Lung microvascular endothelial cell (primary cell): ENCODE results near the gene SMAD7. TPM values are rescaled to one million over a fixed set of nuclear protein-coding genes. Genes with fewer than 3 reads are reported as not detected.

Source experiments
- DNase-seq, 2 donors: peaks; one replicate each; pipeline versions ENCODE4 v3.0.0 to v3.0.0-alpha.2; 2010; ENCODE audit warnings: low read depth in 2 of 2
- total RNA-seq: library from RNA; depleted of rRNA; stranded (reverse); fragments of >200 nt; gene quantifications from 2 replicates; pipeline ENCODE4 v1.2.1, GENCODE V29; 2014

The SMAD7 gene
- total RNA-seq, 1 donor from 2014 or later = 3.0 TPM

DNA sequence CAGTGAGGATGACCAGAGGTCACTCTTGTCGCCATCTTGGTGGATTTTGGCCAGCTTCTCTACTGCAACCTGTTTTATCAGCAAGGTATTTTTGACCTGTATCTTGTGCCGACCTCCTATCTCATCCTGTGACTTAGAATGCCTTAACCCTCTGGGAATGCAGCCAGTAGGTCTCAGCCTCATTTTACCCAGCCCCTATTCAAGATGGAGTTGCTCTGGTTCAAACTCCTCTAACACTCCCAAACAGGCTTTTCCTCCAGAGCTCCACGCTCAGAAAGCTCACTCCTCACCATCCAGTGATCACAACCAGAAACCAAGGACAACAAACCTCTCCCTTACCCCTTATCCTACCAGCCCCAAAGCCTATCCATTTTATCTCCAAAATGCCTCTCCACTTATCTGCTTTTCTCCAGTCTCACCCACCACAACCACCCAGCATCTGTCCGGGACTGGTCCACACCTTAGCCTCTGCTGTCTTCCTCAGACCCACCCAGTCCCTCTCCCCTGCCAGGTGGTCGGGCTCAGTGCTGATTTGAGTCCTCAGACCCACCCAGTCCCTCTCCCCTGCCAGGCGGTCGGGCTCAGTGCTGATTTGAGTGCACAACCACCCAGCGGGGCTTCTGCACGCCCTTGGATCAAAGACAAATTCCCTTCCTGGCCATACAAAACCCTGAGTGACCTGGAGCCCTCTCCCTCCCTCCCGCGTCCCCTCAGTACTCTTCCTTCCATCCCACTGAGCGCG lies 11.7 kb upstream of the SMAD7 start:
- DNase-seq = no peak

GRCh38 chr18:48961547-48961946 lies 10.8 kb upstream of the SMAD7 start:
- DNase-seq = peak in 1 of 2 donors; percentile 54

GRCh38 chr18:48959921-48960920 lies 9.5 kb upstream of the SMAD7 start:
- peak in 1 of 2 donors; percentile 64 for DNase-seq

DNA sequence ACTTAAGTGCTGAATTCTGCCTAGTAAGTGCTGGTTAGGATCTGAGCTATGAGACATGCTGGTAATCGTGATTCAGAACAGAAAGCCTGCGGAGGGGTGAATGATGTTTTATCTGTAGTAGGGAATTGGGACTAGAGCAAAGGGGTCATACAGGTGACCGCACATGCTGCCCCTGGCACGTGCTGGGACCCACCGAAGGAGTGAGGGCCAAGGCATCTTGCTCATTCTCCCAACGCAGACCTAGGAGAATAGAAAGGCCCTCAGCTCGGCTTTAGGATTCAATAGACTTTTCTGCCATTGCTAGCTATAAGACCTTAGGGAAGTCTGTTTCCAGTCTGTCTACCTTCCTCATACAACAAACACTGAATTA lies 8.8 kb upstream of the SMAD7 start:
- DNase-seq = no peak

DNA sequence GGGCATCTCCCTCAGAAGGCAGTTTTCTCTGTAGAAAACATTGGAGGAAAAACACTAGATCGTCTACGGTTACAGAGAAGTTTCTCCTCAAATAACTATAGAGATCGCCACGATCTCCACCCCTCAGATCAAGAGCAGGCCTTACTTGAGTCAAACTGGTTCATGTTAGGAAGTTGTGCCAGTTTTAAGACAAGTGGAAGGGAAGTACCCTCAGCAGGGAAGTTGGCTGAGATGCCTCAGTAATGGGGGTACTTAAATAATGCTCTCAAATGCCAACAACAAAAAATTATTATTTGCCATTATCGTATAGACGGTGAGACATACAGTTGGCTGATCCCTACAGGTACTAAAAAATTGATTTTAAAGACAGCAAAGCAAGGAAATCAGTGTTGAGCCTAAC lies 8.2 kb upstream of the SMAD7 start:
- no peak for DNase-seq

DNA sequence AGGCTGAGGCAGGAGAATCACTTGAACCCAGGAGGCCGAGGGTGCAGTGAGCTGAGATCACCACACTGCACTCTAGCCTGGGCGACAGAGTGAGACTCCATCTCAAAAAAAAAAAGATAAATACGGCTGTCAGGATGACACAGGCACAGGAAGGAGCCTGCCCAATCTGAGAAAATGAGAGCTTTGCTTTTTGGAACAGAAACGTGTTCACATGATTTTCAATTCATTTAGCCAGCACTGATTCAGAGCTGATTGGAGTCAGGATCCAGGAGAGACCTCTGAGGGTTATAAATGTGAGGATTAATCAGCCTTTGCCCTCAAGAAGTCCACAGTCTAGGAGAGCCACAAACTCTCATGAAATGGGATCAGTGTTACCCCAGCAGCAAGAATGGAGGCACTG lies 6.9 kb upstream of the SMAD7 start:
- DNase-seq = no peak

DNA sequence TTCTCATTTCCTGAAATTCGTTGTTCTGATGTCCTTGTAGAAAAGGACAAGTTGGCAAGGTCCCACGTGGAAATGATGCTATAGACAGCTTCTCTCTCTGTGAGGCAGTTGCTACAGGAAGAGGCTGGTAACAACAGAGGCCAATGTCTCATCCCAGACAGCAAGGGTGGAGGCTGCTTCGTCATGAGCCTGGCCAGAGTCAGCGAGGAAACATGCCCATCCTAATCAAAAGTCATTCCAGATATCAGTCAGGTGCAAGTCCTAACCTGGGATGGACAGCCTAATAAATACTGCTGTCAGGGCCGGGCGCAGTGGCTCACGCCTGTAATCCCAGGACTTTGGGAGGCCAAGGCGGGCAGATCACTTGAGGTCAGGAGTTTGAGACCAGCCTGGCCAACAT lies 6.4 kb upstream of the SMAD7 start:
- peak in 1 of 2 donors; percentile 54 for DNase-seq

- no peak for DNase-seq
These were observed 5.6 kb upstream of the SMAD7 start for GRCh38 chr18:48956356-48956755.

- peak; percentile 23 to 85 for DNase-seq
These were observed 5.1 kb upstream of the SMAD7 start for GRCh38 chr18:48955830-48956261.

DNA sequence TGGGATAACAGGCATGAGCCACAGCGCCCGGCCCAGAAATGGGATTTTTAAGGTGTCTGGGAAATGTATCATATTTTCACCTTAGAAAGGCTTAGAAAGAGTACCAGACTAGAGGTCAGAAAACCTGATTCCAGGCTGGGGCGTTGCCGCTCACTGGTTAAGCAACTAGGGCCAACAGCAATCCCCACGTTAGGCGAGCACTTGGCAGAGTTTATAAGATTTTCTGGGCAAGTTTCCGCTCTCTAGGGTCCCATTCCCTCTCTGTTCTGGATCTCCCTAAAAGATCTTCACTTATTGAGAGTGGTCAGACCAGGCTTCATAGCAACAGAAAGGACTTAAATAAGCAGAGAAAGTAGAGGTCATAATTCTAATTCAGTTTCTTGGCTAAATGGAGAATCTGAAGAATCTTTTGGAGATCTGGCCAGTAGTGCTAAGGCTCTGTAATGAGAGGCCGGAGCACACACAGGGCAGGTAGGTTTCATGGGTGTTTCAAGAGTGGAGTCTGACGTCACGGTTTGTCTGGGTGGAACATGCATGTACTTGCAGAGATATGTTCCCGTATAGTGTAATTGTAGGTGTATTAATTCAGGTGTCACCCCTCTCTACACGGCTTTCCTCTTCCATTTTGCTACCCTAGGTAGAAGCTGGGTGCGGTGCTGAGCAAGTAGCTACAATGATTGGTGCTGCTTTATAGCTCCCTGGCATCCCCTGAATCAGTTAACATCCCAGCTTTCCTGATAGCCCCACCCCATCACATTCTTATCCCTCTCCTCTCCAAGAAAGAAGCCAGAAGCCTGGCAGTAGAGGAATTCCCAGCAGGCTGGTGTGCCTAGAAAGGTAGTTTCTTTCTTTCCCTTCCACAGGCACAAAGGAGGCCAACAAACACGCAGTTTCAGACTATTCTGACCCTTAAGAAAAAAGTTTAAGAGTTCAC lies 4.4 kb upstream of the SMAD7 start:
- DNase-seq = no peak

- peak in 1 of 2 donors; percentile 31 for DNase-seq
These were observed 2.4 kb upstream of the SMAD7 start for GRCh38 chr18:48953104-48953706.

DNA sequence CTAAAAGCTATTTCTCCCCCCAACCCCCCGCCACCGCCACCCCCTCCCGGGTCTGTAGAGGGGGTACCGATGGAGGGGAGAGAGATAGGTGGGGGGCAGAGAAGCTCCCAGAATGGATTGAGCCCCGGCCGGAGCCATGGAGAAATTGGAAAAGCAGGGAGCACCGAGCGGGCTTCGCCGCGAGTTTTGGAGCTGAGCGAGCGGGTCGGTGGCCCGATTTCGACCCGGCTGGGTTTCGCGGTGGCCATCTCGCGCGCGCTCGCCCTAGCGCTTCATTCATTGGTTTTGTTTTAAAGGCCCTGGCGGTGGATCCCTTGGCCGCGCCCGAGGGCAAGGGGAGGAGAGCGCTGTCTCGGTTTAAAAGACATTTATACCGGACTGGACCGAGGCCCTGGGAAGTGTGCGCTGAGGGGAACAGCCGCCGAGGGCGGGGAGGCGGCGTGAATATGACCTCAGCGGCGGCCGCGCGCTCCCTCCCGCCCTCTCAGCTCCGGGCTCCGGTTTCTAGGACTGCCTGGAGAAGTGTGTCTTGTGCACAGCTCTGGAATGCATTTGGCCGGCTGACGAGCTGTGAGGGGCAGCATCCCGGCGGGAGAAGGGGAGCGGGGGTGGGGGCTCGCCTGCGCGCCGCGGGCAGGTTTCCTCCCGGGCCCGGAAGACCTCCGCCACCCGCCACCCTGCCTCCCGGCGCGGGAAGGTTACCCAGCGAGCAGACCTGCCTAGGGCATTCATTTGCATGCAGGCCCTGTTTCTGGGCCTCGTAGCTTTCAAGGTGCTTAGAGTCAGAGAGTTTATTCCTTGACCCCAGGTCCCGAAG lies 1.7 kb upstream of the SMAD7 start:
- peak in 1 of 2 donors; percentile 83 for DNase-seq

DNA sequence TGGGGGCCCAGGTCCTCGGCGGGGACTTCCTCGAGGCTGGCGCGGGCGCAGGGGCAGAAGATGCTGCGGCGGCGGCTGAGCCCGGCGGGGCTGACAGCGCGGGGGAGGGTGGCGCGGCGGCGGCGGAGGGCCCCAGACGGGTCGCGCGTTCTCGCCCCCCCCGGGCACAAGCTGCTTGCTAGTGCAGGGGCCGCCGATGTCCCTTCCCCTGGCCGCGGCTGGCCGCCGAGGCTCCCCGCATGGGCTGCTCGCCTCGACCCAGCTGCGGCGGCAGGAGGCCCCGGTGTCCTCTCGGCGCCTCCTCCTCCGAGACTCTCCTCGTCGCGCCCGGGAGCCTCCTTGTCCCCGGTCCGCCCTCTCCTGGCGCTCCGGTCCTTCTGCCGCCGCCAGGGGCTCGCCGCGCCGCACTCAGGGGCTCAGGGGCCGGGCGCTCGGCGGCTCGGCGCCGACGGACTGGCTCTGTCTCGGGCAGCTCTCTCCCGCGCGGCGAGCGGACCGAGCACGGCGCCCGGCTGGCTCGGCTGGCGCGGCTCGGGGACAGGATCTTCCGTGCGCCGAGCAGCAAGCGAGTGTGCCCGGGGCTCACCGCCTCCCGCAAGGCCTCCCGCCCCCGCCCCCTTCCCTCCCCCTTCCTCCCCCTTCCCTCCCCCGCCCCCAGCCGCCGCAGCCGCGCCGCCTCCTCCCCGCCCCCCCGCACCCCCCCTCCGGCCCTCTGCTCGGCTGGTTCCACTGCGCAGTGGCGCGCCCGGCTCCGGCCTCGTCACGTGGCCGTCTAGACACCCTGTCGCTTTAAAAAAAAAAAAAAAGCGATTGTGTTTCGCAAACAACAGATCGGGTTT lies 902 bp upstream of the SMAD7 start:
- DNase-seq = peak; percentile 93 to 95

- DNase-seq = peak; percentile 68 to 72
These were observed 894 bp downstream of the SMAD7 start for GRCh38 chr18:48949606-48950535.

DNA sequence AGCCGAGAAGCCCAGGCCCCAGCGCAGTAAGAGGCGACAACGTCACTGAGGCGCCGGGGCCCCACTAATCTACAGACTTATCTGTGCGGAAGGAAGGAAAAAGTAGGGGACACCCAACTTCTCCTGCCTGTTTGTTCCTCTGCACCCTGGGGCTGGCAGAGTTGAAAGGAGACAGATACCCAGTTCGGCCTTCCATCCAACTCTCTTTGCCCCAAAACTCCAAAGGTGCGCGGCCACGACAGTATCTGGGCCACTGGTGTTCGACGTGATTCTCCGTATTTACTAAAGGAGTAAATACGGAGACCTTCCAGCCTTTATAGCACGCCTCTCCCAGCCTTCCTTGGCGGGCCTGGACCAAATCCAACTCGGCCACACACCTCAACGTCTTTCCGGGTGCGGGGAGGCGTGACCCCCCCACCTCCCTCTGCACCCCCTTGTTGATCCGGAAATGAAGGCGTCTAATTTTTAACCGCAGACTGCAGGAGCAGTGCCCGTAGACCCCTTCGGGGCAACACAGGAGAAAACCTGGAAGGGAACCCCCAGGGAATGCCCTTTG lies 1.6 kb downstream of the SMAD7 start:
- peak in 1 of 2 donors; percentile 20 for DNase-seq

GRCh38 chr18:48948112-48949049 lies 2.4 kb downstream of the SMAD7 start:
- peak; percentile 48 to 78 for DNase-seq
